GM23338 (cell line): ENCODE data around the gene FBXO46. TPM values are rescaled to one million over a fixed set of nuclear protein-coding genes. Genes with fewer than 3 reads are reported as not detected.
A peak's percentile ranks its signal among the peaks of the same experiment; 100 is the strongest.

Source experiments
- ATAC-seq: fragments of 200-7000 bp; cut with Tn5 transposase; 3 replicates; pipeline ENCODE4 v1.9.1; 2020
- DNase-seq: peaks from one replicate; pipeline ENCODE4 v3.0.0-alpha.2; 2015; ENCODE audit warnings: low spot score
- H2AFZ ChIP-seq: fragments of 200-600 bp; sonication (generic); 2 replicates; pipeline ENCODE4 v1.8.0; 2016; ENCODE audit warnings: antibody characterized with exemption, mild to moderate bottlenecking, moderate library complexity
- H3F3A ChIP-seq: fragments of 200-600 bp; sonication (generic); replicated peaks from 2 replicates; pipeline ENCODE4 v1.8.0; 2017; ENCODE audit warnings: antibody characterized with exemption, mixed run types, low read depth
- H3K27ac ChIP-seq: fragments of 200-600 bp; sonication (generic); 2 replicates; pipeline ENCODE4 v1.6.1; 2016; ENCODE audit warnings: low read depth
- H3K27me3 ChIP-seq: fragments of 200-600 bp; sonication (generic); 2 replicates; pipeline ENCODE4 v1.8.0; 2016; ENCODE audit warnings: mild to moderate bottlenecking, mixed run types, moderate library complexity; ENCODE audit not compliant: insufficient read depth
- H3K36me3 ChIP-seq: fragments of 200-600 bp; sonication (generic); 2 replicates; pipeline ENCODE4 v1.8.0; 2016; ENCODE audit warnings: mild to moderate bottlenecking; ENCODE audit not compliant: insufficient read depth
- H3K4me1 ChIP-seq: fragments of 200-600 bp; sonication (generic); 2 replicates; pipeline ENCODE4 v1.8.0; 2016; ENCODE audit warnings: mild to moderate bottlenecking, moderate library complexity; ENCODE audit not compliant: insufficient read depth
- H3K4me2 ChIP-seq: fragments of 200-600 bp; sonication (generic); 2 replicates; pipeline ENCODE4 v1.7.1; 2017; ENCODE audit warnings: mixed run types
- H3K4me3 ChIP-seq: fragments of 200-600 bp; sonication (generic); 2 replicates; pipeline ENCODE4 v1.6.1; 2016; ENCODE audit warnings: mixed run types
- H3K79me2 ChIP-seq: fragments of 200-600 bp; sonication (generic); replicated peaks from 2 replicates; pipeline ENCODE4 v1.8.0; 2017; ENCODE audit warnings: mild to moderate bottlenecking; ENCODE audit not compliant: insufficient read depth
- H3K9me2 ChIP-seq: fragments of 200-600 bp; sonication (generic); 2 replicates; pipeline ENCODE4 v1.8.0; 2017; ENCODE audit not compliant: insufficient read depth
- H4K20me1 ChIP-seq: fragments of 200-600 bp; sonication (generic); replicated peaks from 2 replicates; pipeline ENCODE4 v1.8.0; 2017; ENCODE audit warnings: mild to moderate bottlenecking; ENCODE audit not compliant: insufficient read depth
- H3K27ac Mint-ChIP-seq: 2 replicates; pipeline ENCODE4 v1.8.0; 2020; ENCODE audit warnings: inconsistent platforms, mild to moderate bottlenecking, moderate library complexity, mixed read lengths
- H3K27me3 Mint-ChIP-seq: 3 replicates; pipeline ENCODE4 v1.8.0; 2022; ENCODE audit warnings: low read depth, mild to moderate bottlenecking, moderate library complexity, mixed read lengths, inconsistent platforms; ENCODE audit not compliant: insufficient read depth, poor library complexity
- H3K36me3 Mint-ChIP-seq: 3 replicates; pipeline ENCODE4 v1.8.0; 2021; ENCODE audit warnings: low read depth, mild to moderate bottlenecking, inconsistent platforms, moderate library complexity, mixed read lengths
- H3K4me1 Mint-ChIP-seq: 3 replicates; pipeline ENCODE4 v1.8.0; 2020; ENCODE audit warnings: mild to moderate bottlenecking, inconsistent platforms, mixed read lengths
- H3K4me3 Mint-ChIP-seq: 3 replicates; pipeline ENCODE4 v1.8.0; 2021; ENCODE audit warnings: moderate library complexity, mild to moderate bottlenecking, inconsistent platforms, mixed read lengths
- H3K9me3 Mint-ChIP-seq: 3 replicates; pipeline ENCODE4 v1.8.0; 2020; ENCODE audit warnings: moderate library complexity, mild to moderate bottlenecking, inconsistent platforms, mixed read lengths
- CREB1 ChIP-seq: fragments of 250-450 bp; sonication (Bioruptor Pico); IDR thresholded peaks from 2 replicates; pipeline ENCODE4 v1.5.0; 2020; ENCODE audit warnings: low read depth, mild to moderate bottlenecking, moderate library complexity
- EZH2 ChIP-seq: fragments of 200-600 bp; sonication (generic); IDR thresholded peaks from one replicate; pipeline ENCODE4 v1.8.0; 2017; ENCODE audit warnings: antibody characterized with exemption, mild to moderate bottlenecking, low read depth; ENCODE audit not compliant: unreplicated experiment
- JUNB ChIP-seq: IDR thresholded peaks from one replicate; pipeline ENCODE4 v1.6.1; 2016; ENCODE audit warnings: antibody characterized with exemption; ENCODE audit not compliant: unreplicated experiment
- POLR2AphosphoS5 ChIP-seq: IDR thresholded peaks from 2 replicates; pipeline ENCODE4 v1.6.1; 2016; ENCODE audit warnings: antibody characterized with exemption, low read depth
- STAT1 ChIP-seq: IDR thresholded peaks from one replicate; pipeline ENCODE4 v1.6.1; 2016; ENCODE audit warnings: antibody characterized with exemption; ENCODE audit not compliant: unreplicated experiment
- ZNF462 ChIP-seq: fragments of 250-450 bp; sonication (Bioruptor Pico); IDR thresholded peaks from 2 replicates; pipeline ENCODE4 v1.5.0; 2020; ENCODE audit warnings: mild to moderate bottlenecking, moderate library complexity
- polyA plus RNA-seq: library from polyadenylated mRNA; unstranded; fragments of >200 nt; fragmentation: Nextera tagmentation; extraction: Ambion mirVana; gene quantifications from 2 replicates; pipeline ENCODE4 v1.2.1, GENCODE V29; 2016
- total RNA-seq: library from RNA; depleted of rRNA; stranded (reverse); fragments of >200 nt; shearing (Covaris generic); gene quantifications from 2 replicates; pipeline ENCODE4 v1.2.3, GENCODE V29; 2014
- TF ChIP-seq, protein P1 (sequence below): IDR thresholded peaks from 2 replicates; pipeline ENCODE4 v1.6.1; 2016; ENCODE audit warnings: antibody characterized with exemption
- TF ChIP-seq, protein P2 (sequence below), 2 experiments: fragments of 200-600 bp in 1 of 2; sonication (generic) in 1 of 2; conservative IDR thresholded peaks; 2 replicates each; pipeline versions ENCODE4 v1.5.1 to v1.6.1; 2016 to 2017; ENCODE audit warnings: antibody characterized with exemption in 2 of 2, low read depth in 2 of 2, mild to moderate bottlenecking in 2 of 2, moderate library complexity in 1 of 2
- TF ChIP-seq, protein P3 (sequence below): IDR thresholded peaks from one replicate; pipeline ENCODE4 v1.6.1; 2018; ENCODE audit warnings: antibody characterized with exemption; ENCODE audit not compliant: unreplicated experiment

FBXO46 gene
- total and polyA plus RNA-seq, 2 experiments from 2014 or later: 9.4 to 35.8 TPM

GRCh38 chr19:45664575-45664974 is 66.1 kb downstream of the FBXO46 start:
- DNase-seq (no peak), ATAC-seq (no peak)
- no peak overlapping the region for H3K27ac ChIP-seq
- Mint-ChIP-seq H3K27ac (no peak overlapping the region), H3K4me1 (peaks cover 12% of the 10 kb centered on the region), H3K27me3 (peaks cover 25% of the 10 kb centered on the region), H3K9me3 (no peaks in the 10 kb centered on the region), H3K4me3 (no peak overlapping the region), H3K36me3 (no peaks in the 10 kb centered on the region; the same call in 2 of the 3 replicates)
- peaks cover 18% of the 10 kb centered on the region for H3F3A ChIP-seq
- H3K79me2 ChIP-seq: no peaks in the 10 kb centered on the region
- no peak overlapping the region for H3K4me3 ChIP-seq
- H3K4me1 ChIP-seq: peaks cover 11% of the 10 kb centered on the region; the same call in 1 of the 2 replicates
- no peaks in the 10 kb centered on the region for H4K20me1 ChIP-seq
- no peaks in the 10 kb centered on the region for H3K9me2 ChIP-seq
- H2AFZ ChIP-seq: peak overlapping the region; percentile 59; the same call in 1 of the 2 replicates
- TF ChIP-seq JUNB (no peak), EZH2 (no peak), ZNF462 (CRISPR knock-in tag) (no peak)
- no peaks in the 10 kb centered on the region for H3K36me3 ChIP-seq
- H3K27me3 ChIP-seq: peaks cover 27% of the 10 kb centered on the region
- H3K4me2 ChIP-seq: no peak overlapping the region

GRCh38 chr19:45663800-45664199 is 66.9 kb downstream of the FBXO46 start:
- H4K20me1 ChIP-seq: no peaks in the 10 kb centered on the region
- no peak for DNase-seq
- H3K4me3 ChIP-seq: no peak overlapping the region
- H3K27ac ChIP-seq: no peak overlapping the region
- peaks cover 8% of the 10 kb centered on the region; the same call in 1 of the 2 replicates for H3K4me1 ChIP-seq
- peaks cover 18% of the 10 kb centered on the region for H3K27me3 Mint-ChIP-seq
- no peak overlapping the region for H3K4me3 Mint-ChIP-seq
- no peaks in the 10 kb centered on the region for H3K36me3 ChIP-seq
- H3K9me2 ChIP-seq: no peaks in the 10 kb centered on the region
- ATAC-seq: no peak
- H2AFZ ChIP-seq: peak overlapping the region; percentile 59
- H3K36me3 Mint-ChIP-seq: no peaks in the 10 kb centered on the region; the same call in 2 of the 3 replicates
- no peak overlapping the region for H3K4me2 ChIP-seq
- H3K9me3 Mint-ChIP-seq: no peaks in the 10 kb centered on the region
- peaks cover 12% of the 10 kb centered on the region for H3F3A ChIP-seq
- no peaks in the 10 kb centered on the region for H3K79me2 ChIP-seq
- peaks cover 19% of the 10 kb centered on the region for H3K27me3 ChIP-seq
- H3K4me1 Mint-ChIP-seq: peaks cover 13% of the 10 kb centered on the region
- no peak overlapping the region for H3K27ac Mint-ChIP-seq
- TF ChIP-seq EZH2 (no peak), POLR2AphosphoS5 (no peak), CREB1 (no peak), STAT1 (no peak)
- TF ChIP-seq, protein P1, sequence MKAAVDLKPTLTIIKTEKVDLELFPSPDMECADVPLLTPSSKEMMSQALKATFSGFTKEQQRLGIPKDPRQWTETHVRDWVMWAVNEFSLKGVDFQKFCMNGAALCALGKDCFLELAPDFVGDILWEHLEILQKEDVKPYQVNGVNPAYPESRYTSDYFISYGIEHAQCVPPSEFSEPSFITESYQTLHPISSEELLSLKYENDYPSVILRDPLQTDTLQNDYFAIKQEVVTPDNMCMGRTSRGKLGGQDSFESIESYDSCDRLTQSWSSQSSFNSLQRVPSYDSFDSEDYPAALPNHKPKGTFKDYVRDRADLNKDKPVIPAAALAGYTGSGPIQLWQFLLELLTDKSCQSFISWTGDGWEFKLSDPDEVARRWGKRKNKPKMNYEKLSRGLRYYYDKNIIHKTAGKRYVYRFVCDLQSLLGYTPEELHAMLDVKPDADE: no peak
- TF ChIP-seq, protein P2, sequence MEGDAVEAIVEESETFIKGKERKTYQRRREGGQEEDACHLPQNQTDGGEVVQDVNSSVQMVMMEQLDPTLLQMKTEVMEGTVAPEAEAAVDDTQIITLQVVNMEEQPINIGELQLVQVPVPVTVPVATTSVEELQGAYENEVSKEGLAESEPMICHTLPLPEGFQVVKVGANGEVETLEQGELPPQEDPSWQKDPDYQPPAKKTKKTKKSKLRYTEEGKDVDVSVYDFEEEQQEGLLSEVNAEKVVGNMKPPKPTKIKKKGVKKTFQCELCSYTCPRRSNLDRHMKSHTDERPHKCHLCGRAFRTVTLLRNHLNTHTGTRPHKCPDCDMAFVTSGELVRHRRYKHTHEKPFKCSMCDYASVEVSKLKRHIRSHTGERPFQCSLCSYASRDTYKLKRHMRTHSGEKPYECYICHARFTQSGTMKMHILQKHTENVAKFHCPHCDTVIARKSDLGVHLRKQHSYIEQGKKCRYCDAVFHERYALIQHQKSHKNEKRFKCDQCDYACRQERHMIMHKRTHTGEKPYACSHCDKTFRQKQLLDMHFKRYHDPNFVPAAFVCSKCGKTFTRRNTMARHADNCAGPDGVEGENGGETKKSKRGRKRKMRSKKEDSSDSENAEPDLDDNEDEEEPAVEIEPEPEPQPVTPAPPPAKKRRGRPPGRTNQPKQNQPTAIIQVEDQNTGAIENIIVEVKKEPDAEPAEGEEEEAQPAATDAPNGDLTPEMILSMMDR (conservative IDR thresholded peaks at IDR 0.05; ENCODE audit: low read depth in 2 of 2): no peak
- TF ChIP-seq, protein P3, sequence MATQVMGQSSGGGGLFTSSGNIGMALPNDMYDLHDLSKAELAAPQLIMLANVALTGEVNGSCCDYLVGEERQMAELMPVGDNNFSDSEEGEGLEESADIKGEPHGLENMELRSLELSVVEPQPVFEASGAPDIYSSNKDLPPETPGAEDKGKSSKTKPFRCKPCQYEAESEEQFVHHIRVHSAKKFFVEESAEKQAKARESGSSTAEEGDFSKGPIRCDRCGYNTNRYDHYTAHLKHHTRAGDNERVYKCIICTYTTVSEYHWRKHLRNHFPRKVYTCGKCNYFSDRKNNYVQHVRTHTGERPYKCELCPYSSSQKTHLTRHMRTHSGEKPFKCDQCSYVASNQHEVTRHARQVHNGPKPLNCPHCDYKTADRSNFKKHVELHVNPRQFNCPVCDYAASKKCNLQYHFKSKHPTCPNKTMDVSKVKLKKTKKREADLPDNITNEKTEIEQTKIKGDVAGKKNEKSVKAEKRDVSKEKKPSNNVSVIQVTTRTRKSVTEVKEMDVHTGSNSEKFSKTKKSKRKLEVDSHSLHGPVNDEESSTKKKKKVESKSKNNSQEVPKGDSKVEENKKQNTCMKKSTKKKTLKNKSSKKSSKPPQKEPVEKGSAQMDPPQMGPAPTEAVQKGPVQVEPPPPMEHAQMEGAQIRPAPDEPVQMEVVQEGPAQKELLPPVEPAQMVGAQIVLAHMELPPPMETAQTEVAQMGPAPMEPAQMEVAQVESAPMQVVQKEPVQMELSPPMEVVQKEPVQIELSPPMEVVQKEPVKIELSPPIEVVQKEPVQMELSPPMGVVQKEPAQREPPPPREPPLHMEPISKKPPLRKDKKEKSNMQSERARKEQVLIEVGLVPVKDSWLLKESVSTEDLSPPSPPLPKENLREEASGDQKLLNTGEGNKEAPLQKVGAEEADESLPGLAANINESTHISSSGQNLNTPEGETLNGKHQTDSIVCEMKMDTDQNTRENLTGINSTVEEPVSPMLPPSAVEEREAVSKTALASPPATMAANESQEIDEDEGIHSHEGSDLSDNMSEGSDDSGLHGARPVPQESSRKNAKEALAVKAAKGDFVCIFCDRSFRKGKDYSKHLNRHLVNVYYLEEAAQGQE: no peak
